HG03066 (cell line): Measurements from ENCODE around the gene GET4.
"Not testable (repeated sequence)": the region's sequence is repeated elsewhere in the genome, so short reads cannot be mapped to it uniquely, and the experiment has no call there.

Experiments
- ATAC-seq: cut with Tn5 transposase; IDR thresholded peaks from one replicate; pipeline ENCODE4 v1.9.1; 2021; ENCODE audit warnings: low read depth; ENCODE audit not compliant: unreplicated experiment

Gene GET4

DNA sequence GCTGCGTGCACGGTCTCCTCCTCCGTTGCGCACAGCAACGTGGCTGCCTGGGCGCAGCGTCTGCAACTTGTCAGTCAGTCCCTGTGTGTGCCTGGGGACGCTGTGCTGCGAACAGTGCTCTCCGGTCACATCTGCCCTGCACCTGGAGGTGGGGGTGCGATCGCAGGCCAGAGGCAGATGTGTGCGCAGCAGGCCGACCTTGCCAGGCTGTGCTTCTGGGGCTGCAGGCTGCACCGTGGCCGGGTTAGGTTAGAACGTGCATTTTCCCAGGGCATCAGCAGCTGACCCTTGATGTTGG lies 8.2 kb upstream of the GET4 start:
- no peak for ATAC-seq

DNA sequence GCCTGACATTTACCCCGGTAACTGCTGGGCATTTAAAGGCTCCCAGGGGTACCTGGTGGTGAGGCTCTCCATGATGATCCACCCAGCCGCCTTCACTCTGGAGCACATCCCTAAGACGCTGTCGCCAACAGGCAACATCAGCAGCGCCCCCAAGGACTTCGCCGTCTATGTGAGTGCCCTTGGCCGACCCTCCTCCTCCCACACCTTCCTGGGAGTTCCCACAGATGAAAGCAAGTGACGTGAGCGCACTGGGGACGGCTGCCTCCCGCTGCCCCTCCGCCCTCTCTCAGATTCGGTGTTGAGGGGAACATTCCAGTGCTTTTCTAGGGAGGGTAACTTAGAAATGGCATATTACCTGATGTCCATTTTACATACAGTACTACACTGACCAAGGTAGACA lies 7.0 kb upstream of the GET4 start:
- ATAC-seq, result no peak

DNA sequence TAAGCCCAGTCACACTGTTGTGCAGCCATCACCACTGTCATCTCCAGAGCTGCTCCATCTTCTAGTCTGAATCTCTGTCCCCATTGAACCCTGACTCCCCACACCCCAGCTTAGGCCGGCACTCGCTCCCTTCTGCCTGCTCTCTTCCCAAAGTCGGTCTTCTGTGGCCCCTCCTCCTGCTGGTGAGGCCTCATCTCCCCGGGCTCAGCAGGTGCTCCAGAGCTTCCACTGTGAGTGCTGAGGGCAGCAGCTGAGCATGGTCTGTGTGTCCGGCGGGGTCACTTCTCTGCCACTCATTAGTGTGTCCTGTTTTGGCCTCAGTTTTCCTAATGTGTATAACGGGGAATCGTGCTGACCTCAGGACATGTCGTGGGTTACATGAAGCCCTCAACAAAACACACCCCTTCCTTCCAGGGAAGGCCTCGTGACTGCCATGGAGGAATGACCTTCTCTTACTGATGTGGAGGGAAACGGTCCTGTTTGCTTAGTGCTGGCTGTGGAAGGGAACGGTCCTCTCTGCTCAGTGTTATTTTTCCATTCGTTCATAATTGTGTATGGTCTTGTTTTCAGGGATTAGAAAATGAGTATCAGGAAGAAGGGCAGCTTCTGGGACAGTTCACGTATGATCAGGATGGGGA lies 4.3 kb upstream of the GET4 start:
- ATAC-seq, result no peak

DNA sequence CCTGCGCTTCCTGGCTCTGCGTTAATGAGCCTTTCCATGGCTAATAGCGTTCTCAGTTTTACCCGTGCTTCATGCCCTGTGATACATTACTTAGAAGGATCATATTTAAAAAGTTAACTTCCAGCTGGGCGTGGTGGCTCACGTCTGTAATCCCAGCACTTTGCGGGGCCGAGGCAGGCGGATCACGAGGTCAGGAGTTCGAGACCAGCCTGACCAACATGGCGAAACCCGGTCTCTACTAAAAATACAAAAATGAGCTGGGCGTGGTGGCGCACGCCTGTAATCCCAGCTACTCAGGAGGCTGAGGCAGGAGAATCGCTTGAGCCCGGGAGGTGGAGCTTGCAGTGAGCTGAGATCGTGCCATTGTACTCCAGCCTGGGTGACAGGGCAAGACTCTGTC lies 3.7 kb upstream of the GET4 start:
- ATAC-seq, result not testable (repeated sequence)

DNA sequence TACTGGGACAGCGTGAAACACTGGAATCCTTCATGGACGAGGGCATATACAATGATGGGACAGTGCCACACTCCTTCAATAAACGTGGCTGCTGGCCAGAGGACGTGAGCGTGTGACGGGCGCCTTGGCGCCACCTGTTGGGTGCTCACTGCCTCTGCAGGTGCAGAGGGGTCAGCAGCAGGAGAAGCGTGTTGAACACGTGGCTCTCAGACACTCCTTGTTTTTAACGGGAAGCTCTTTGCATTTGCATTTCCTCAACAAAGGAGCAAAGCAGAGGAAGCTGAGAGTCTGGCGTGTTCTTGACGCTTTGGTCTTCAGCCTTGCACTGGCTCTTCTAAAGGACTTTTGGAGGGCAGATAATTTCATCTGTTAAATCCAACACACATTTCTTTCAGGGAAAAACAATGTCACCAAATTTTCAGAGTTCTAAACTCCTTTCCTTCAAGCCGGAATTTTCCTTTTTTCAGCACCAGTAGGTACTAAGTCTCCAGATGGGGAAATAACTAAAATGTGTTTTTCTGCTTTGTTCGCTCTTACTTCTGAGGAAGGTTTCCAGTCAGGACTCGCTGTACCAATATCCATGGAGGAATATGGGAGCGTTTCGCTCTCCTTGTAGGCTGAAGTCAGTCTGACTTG lies 2.9 kb upstream of the GET4 start:
- no peak for ATAC-seq

DNA sequence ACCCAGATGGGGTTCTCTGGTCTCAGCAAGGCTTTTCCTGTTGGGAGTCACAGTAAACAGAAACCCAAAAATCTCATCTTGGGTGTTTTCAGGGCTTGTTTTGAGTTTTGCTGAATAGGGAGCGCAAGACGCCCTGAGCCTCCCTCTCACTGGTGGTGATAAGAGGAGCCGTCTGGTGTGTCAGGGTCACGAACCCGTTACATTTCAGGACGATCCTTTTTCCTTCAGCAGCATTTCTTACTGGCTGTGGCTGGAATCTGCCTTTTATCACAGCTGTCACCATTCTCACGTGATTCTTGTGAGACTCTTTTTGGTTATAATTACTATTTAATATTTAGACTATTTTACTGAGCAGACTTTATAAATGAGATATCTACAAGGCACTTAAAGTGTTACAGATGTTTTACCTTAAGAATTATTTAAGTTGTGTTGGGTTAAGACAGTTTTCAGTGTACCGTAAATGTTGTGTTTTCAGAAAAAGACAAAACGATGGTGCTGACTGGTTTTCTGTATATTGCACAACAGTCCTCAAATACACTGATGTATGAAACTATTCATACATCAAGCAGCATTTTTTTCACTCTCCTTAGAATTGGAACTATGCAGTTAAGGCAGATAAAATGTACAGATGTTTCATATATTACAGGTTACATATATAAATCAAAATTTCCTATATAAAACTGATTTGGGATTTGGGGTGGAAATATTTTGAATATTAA lies 2.2 kb upstream of the GET4 start:
- ATAC-seq, result no peak

DNA sequence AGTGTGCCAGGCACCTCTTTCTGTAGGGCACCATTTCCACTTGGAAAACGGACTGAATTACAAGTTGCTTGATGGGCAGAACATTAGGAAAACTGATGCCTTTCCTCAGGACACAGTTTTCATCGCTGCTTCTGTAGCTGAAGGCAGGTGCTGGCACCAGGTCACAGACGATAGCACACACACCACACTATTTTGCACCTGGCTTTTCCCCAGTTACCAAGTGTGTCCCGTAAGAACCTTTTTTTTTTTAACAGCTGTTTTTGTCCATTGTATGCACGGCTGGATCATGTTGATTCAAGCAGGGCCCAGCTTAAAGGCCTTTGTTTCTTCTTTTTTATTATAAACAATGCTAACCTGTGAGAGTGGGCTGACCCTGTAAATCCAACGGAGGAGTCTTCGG lies 1.3 kb upstream of the GET4 start:
- no peak for ATAC-seq

DNA sequence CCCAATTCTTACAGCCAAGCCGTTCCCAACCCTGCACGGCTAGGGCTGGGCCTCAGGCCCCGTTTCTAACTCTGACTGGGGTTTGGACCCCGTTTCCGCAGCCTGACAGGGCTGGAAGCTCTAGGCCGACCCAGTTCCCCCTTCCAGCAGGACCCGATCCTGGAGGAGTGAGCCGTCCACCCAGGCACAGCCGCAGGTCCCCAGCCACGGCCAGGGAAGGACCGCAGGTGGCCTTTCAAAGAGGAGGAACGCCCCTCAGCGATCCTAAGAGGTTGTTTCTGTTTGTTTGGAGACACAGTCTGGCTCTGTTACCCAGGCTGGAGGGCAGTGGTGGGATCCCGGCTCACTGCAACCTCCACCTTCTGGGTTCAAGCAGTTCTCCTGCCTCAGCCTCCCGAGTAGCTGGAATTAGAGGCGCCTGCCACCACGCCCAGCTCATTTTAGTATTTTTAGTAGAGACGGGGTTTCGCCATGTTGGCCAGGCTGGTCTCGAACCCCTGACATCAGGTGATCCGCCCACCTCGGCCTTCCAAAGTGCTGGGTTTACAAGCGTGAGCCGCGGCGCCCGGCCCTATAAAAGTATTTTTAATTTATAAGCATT lies 778 bp upstream of the GET4 start:
- no peak for ATAC-seq

DNA sequence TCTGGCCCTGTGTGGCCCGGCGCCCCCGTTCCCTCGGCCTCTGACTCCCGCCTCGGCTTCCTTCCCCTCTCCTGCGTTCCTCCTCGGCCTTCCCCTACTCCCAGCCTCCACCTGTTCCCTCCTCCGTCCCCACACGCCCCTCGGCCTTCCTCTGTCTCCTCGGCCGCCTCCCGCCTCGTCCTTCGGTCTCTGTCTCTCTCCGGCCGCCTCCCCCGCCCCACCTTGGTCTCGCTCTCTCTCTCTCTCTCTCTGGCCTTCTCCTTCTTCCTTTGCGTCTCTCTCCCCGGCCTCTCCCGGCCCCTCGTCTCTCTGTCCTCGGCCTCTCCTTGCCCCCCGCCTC lies 588 bp downstream of the GET4 start:
- peak; percentile 19 for ATAC-seq

DNA sequence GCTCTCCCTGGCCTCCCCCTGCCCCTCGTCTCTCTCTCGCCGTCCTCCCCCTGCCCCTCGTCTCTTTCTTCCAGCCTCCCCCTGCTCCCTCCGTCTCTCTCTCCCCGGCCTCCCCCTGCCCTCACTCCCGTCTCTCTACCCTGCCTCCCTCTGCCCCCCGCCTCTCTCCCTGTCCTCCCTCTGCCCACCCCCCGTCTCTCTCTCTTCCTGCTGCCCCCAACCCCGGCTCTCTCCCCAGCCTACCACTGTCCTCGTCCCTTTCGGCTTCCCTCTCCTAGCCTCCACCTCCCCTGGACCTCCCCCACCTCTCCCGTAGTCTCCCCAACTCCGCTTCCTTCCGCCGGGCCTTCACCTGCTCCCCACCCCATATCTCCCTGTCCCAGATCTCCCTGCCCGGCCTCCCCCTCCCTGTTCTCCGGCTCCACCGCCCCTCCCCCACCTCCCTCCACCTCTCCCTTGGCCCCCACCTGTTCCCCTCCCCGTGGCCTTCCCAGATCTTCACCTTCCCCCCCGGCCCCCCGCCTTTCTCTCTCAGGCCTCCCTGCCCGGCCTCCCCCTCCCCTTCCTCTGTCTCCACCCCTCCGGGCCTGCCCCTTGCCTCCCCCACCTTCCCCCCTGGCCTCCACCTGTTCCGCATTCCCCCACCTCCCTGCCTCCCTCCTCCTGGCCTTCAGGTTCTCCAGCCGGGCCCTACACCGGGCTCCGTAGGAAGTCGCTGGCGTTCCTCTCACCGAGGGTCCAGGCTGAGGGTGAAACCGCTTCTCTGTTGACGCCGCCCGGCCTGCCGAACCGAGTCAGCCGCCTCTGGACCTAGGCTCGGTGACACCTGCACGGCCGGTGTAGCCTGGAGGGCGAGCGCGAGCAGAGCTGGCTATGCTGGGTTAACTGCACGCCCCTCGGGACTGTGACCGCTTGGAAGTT lies 1.2 kb downstream of the GET4 start:
- ATAC-seq, result no peak

DNA sequence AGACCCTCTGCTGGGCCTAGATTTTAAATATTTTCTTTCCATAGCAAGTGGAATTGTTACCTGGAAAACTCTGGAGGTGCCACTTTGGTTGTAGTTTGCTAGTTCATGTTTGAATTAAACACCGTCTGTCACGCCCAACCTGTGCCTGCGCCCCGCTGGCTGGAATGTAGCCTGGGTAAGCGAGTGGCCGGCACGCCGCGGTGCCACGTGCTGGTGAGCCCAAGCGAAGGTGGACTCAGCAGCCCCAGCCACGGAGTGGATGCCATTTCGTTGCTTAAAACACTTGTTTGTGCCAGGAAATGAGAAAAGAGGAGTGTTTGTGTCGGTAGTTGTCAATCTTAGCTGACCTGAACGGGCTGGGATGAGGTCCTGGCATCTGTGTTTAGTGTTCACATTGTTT lies 2.7 kb downstream of the GET4 start:
- ATAC-seq, result no peak

DNA sequence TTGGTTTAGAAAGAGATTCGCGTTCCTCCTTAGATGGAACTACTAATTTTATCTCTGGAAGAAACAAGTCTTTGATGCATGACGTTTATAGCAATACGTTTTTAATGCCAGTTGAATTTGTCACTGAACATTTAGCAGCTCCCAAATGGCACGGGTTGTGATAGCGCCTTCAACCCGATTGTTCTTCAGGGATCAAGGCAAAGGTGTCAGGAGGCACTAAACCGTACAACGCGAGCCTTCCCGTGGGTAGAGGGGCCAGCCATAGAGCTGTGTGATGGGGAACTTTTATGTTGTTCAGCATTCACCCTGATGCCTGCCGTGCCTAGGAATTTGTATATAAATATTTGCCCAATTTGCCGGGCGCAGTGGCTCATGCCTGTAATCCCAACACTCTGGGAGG lies 3.4 kb downstream of the GET4 start:
- ATAC-seq, result no peak

DNA sequence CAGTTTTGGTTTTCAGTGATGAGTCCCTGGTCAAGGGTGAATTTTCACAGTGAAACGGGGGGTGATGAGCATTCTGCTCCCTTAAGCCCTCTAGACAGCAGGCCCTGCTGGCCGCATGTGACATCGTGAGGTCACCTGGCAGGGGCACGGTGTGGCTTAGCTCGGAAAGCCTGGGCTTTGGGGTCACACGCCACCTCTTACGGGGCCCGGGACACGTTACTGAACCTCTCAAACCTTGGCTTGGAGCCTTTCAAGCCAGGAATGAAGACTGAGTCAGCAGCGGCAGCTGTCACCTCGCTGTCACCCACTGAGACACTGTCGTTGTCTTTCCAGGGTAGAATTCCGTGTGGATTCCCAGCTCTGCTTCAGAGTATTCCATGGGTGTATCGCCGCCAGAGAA lies 4.1 kb downstream of the GET4 start:
- ATAC-seq, result no peak

DNA sequence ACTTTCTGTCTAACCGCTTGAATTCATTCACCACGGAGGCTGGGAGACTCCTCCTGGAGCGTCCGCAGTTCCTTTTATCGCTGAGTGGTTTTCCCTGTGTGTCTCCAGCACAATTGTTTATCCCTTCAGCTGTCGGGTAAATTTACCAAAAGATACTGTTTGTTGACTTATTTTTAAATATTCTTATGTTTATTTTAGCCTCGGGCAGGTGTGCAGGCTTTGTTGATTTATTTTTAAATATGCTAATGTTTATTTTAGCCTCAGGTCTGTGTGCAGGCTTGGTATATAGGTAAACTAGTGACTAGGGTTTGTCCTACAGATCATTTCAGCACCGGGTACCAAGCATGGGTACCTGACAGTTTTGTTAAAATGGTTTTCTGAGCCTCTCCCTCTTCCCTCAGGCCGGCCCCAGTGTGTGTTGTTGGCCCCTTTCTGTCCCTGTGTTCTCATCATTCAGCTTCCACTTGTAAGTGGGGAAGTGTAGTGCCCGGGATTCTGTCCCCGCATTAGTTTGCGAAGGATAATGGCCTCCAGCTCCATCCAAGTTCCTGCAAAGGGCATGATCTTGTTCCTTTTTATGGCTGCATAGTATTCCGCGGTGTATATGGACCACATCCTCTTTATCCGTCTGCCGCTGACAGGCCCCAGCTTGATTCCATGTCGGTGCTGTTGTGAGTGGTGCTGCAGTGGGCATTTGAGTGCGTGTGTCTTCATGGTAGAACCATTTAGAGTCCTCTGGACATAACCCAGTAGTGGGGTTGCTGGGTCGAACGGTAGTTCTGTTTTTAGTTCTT lies 5.3 kb downstream of the GET4 start:
- ATAC-seq, result no peak

DNA sequence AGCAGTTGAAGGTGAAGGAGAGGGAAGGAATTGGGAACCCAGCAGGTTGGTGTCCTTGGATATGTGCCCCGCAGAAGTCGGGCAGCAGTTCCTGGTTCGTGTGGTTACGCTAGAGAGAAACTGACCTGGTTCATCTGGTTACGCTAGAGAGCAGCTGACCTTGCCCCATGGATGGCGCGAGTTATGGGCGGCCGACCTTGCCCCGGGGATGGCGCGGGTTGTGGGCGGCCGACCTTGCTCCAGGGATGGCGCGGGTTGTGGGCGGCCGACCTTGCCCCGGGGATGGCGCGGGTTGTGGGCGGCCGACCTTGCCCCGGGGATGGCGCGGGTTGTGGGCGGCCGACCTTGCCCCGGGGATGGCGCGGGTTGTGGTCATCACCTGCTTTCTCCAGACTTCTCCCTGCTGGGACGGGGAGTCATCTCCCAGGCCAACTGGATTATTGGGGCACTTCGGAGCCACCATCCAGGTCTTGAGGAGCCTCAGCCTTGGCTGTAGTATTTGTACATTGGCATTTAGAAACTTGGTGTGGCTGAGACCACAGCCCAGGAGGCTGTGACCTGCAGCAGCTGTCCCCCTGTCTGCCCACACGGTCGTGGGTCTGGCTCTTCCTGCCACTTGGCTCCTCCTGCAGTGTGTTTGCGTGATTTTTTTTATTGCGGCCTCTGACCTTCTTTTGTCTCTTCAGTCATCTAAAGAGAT lies 6.1 kb downstream of the GET4 start:
- ATAC-seq, result no peak

DNA sequence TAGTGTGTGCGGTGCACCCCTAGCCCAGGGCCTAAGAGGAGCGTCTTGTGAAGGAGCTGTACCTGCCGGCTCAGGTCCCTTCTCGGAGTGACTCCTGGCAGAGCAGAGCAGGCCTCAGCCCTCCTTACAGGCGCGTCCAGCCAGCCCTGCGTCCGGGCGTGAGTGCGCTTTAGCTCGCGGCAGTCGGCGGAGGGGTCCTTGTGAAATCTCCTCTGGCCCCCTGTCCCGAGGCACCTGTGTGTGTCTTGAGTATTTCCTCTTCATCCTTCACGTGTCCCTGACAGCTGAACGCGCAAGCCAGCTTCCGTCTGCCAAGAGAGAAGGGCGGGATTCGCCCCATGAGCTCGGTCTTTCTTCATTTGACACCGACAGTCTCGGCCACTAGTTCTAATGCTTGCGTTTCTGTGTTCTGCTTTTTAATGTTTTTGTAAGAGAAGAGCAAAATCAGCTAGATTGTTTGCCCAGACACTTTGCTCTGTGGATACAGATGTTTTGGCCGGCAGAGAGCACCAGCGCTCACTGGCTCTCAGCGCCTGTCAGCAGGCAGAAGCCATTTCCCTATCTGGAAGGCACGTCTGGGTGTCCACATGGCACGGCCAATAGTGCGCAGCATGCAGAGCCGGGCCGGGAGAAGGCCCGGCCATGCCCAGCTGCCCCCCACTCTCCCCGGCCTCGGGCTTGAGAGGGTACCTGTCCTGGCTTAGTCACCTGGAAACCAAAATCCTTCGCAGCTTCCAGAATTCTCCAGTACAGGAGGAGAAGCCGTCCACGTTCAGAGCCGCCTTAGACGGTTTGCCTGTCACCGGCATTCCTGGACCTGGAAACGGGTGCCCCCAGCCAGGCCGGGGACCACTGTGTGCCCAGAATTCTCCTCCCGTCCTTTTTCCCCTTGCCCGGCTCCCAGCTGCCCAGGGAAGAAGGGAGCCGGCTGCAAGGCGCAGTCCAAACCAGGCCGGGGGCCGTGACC lies 7.0 kb downstream of the GET4 start:
- no peak for ATAC-seq

DNA sequence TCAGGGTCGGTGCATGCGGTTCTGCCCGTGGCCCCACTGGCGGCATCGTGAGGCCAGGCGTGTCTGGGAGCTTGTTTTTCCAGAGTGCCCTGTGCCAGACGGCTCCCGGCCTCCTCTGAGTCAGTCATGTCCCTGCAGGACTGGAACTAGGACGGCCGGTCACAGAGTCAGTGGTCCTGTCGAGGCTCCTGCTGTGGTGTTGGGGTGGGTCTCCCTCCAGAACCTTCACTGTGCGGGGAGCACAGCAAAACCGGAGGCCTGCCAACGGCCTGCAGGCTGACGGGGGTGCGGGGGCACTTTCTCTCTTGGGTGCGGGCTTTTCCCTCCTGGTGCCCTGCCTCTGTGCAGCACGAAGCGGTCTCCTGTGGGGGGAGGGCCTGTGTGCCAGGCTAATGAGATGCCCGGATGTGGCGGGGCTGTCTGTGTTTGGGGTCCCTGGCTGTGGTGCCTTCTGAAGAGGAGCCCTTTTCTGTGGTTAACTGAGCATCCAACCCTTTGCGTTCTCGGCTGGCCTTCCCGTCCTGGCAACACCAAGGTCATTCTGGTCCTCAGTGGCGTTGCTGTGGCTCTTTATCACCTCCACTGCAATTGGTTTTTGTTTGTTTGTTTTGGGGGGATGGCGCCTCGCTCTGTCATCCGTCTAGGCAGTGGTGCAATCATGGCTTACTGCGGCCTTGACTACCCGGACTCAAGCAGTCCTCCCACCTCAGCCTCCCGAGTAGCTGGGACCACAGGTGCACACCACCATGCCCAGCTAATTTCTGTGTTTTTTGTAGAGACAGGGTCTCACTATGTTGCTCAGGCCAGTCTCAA lies 8.0 kb downstream of the GET4 start:
- ATAC-seq, result no peak
